IMR-90 (cell line): ENCODE measurements around the gene ZNRD2. TPM values are rescaled to one million over a fixed set of nuclear protein-coding genes. Genes with fewer than 3 reads are reported as not detected.

Experiments
- ATAC-seq: fragments of 200-7000 bp; cut with Tn5 transposase; 2 replicates; pipeline ENCODE4 v1.9.1; 2020; ENCODE audit warnings: low read depth, mild to moderate bottlenecking, moderate library complexity
- BruUV-seq: library from RNA; stranded (reverse); fragments of 400-500 nt; replicated peaks from 2 replicates; lab custom pipeline; 2021; lab: Mats Ljungman, UMichigan
- CTCF ChIA-PET: fragments of 300-600 bp; formaldehyde crosslinking; extraction: SDS; loops from one replicate; lab custom pipeline; 2021; ENCODE audit warnings: antibody characterized with exemption; lab: Yijun Ruan, JAX
- POLR2A ChIA-PET: fragments of 300-600 bp; sonication (Branson Sonifier 250); formaldehyde crosslinking; loops from one replicate; lab custom pipeline; 2022; ENCODE audit warnings: antibody characterized with exemption; ENCODE audit not compliant: unreplicated experiment; lab: Charles Lee
- DNase-seq: peaks from one replicate; pipeline ENCODE4 v3.0.0; 2013
- H2AFZ ChIP-seq: replicated peaks from 2 replicates; pipeline ENCODE3; 2013; ENCODE audit warnings: low read length, mild to moderate bottlenecking; ENCODE audit not compliant: poor library complexity
- H2AK5ac ChIP-seq: 2 replicates; pipeline ENCODE4 v1.6.1; 2013; ENCODE audit warnings: low read depth, low read length, inconsistent platforms
- H2AK9ac ChIP-seq: replicated peaks from 2 replicates; pipeline ENCODE3; 2013; ENCODE audit warnings: mild to moderate bottlenecking, low read depth, low read length, moderate library complexity; ENCODE audit not compliant: poor library complexity
- H2BK120ac ChIP-seq: 2 replicates; pipeline ENCODE4 v1.6.1; 2013; ENCODE audit warnings: low read depth, low read length, inconsistent platforms
- H2BK15ac ChIP-seq: 3 replicates; pipeline ENCODE4 v1.6.1; 2013; ENCODE audit warnings: low read depth, low read length, inconsistent platforms
- H2BK20ac ChIP-seq: 2 replicates; pipeline ENCODE4 v1.6.1; 2013; ENCODE audit warnings: low read depth, mild to moderate bottlenecking, inconsistent platforms, low read length, moderate library complexity
- H2BK5ac ChIP-seq: 2 replicates; pipeline ENCODE4 v1.6.1; 2013; ENCODE audit warnings: mild to moderate bottlenecking, low read depth, low read length, inconsistent platforms; ENCODE audit not compliant: poor library complexity, severe bottlenecking
- H3K14ac ChIP-seq: replicated peaks from 2 replicates; pipeline ENCODE4 v1.6.1; 2013; ENCODE audit warnings: low read depth, low read length, inconsistent platforms
- H3K18ac ChIP-seq: 2 replicates; pipeline ENCODE4 v1.6.1; 2013; ENCODE audit warnings: low read depth, low read length, control low read depth
- H3K23ac ChIP-seq: 2 replicates; pipeline ENCODE4 v1.6.1; 2013; ENCODE audit warnings: low read depth, low read length, inconsistent platforms
- H3K27ac ChIP-seq: 2 replicates; pipeline ENCODE4 v1.5.1; 2013; ENCODE audit warnings: mild to moderate bottlenecking, control low read depth, low read length; ENCODE audit not compliant: insufficient read depth
- H3K27me3 ChIP-seq: 2 replicates; pipeline ENCODE4 v1.6.1; 2013; ENCODE audit warnings: low read length; ENCODE audit not compliant: control insufficient read depth, insufficient read depth
- H3K36me3 ChIP-seq: 2 replicates; pipeline ENCODE4 v1.6.1; 2013; ENCODE audit warnings: low read length, mixed read lengths; ENCODE audit not compliant: control insufficient read depth, insufficient read depth
- H3K4ac ChIP-seq: 2 replicates; pipeline ENCODE4 v1.6.1; 2013; ENCODE audit warnings: low read depth, low read length, inconsistent platforms
- H3K4me1 ChIP-seq: 2 replicates; pipeline ENCODE4 v1.6.1; 2013; ENCODE audit warnings: low read length, mixed read lengths; ENCODE audit not compliant: control insufficient read depth, insufficient read depth
- H3K4me2 ChIP-seq: 2 replicates; pipeline ENCODE4 v1.6.1; 2013; ENCODE audit warnings: low read depth, mild to moderate bottlenecking, control low read depth, low read length, moderate library complexity
- H3K4me3 ChIP-seq: 2 replicates; pipeline ENCODE4 v1.5.1; 2013; ENCODE audit warnings: low read depth, mild to moderate bottlenecking, control low read depth, low read length, moderate library complexity; ENCODE audit not compliant: insufficient read depth
- H3K56ac ChIP-seq: 2 replicates; pipeline ENCODE4 v1.6.1; 2013; ENCODE audit warnings: low read length, inconsistent platforms; ENCODE audit not compliant: insufficient read depth; ENCODE audit errors: extremely low read depth
- H3K79me1 ChIP-seq, 2 experiments: 2 replicates each; pipeline ENCODE4 v1.6.1; 2013; ENCODE audit warnings: low read length in 2 of 2, inconsistent platforms in 1 of 2, low read depth in 1 of 2
- H3K9ac ChIP-seq: 2 replicates; pipeline ENCODE4 v1.6.1; 2013; ENCODE audit warnings: low read depth, low read length, control low read depth
- H3K9me1 ChIP-seq: 2 replicates; pipeline ENCODE4 v1.6.1; 2013; ENCODE audit warnings: low read length, inconsistent platforms; ENCODE audit not compliant: insufficient read depth
- H3K9me3 ChIP-seq: 2 replicates; pipeline ENCODE4 v1.6.1; 2013; ENCODE audit warnings: low read length; ENCODE audit not compliant: control insufficient read depth, insufficient read depth
- H4K20me1 ChIP-seq: 2 replicates; pipeline ENCODE4 v1.6.1; 2013; ENCODE audit warnings: low read length, inconsistent platforms; ENCODE audit not compliant: insufficient read depth
- H4K5ac ChIP-seq: 2 replicates; pipeline ENCODE4 v1.6.1; 2013; ENCODE audit warnings: mild to moderate bottlenecking, low read depth, low read length, control low read depth
- H4K8ac ChIP-seq, 2 experiments: 2 replicates each; pipeline ENCODE4 v1.6.1; 2013; ENCODE audit warnings: low read depth in 2 of 2, low read length in 2 of 2, control low read depth in 1 of 2, inconsistent platforms in 1 of 2
- H4K91ac ChIP-seq: 2 replicates; pipeline ENCODE4 v1.6.1; 2013; ENCODE audit warnings: low read depth, low read length, inconsistent platforms; ENCODE audit not compliant: insufficient read depth
- CEBPB ChIP-seq: IDR thresholded peaks from 2 replicates; pipeline ENCODE4 v1.6.1; 2012; ENCODE audit warnings: low read depth, low read length, improper control_type of control experiment
- RAD21 ChIP-seq: IDR thresholded peaks from 2 replicates; pipeline ENCODE4 v1.6.1; 2012; ENCODE audit warnings: low read length, improper control_type of control experiment
- RCOR1 ChIP-seq: IDR thresholded peaks from 2 replicates; pipeline ENCODE4 v1.6.1; 2012; ENCODE audit warnings: mild to moderate bottlenecking, low read length, improper control_type of control experiment; ENCODE audit not compliant: insufficient replicate concordance
- RFX5 ChIP-seq: IDR thresholded peaks from 2 replicates; pipeline ENCODE4 v1.8.0; 2012; ENCODE audit warnings: low read depth, mild to moderate bottlenecking, low read length, moderate library complexity
- WGBS, 2 experiments: methylation state at CpG; one replicate each; pipeline versions ENCODE4 v1.1.5 to v1.1.7; 2013; ENCODE audit warnings: missing lambda C conversion rate in 2 of 2; ENCODE audit not compliant: insufficient read length in 1 of 2; ENCODE audit errors: extremely low coverage in 2 of 2; 5-methylcytosine and 5-hydroxymethylcytosine counted together
- dilution Hi-C: fragments of 300-500 bp; cut with HindIII; formaldehyde crosslinking; loops from one replicate; pipeline ENCODE4 v1.14.3; 2018; ENCODE audit warnings: low sequenced_read_pairs; ENCODE audit not compliant: unreplicated experiment
- in situ Hi-C: fragments of 300-500 bp; cut with MboI; formaldehyde crosslinking; loops from 3 replicates; pipeline ENCODE4 v1.14.3; 2019; ENCODE audit warnings: low sequenced_read_pairs, inconsistent platforms, mixed read lengths
- intact Hi-C: fragments of 100-400 bp; cut with micrococcal nuclease; formaldehyde crosslinking; loops from 2 replicates; pipeline ENCODE4 v1.10.0; 2022
- polyA plus RNA-seq, 3 experiments: library from polyadenylated mRNA; depleted of rRNA; stranded (reverse); fragments of >200 nt; gene quantifications; 2 replicates each; pipeline ENCODE4 v1.2.3, GENCODE V29; 2012; ENCODE audit warnings: low replicate concordance in 1 of 3
- total RNA-seq: library from RNA; depleted of rRNA; stranded (reverse); fragments of >200 nt; gene quantifications from 2 replicates; pipeline ENCODE4 v1.2.3, GENCODE V29; 2012

Gene ZNRD2
- total and polyA plus RNA-seq, 2 of the 4 experiments (the other 2 are of a cell fraction): 75.6 to 90.3 TPM

- CTCF ChIA-PET: no interaction called here
These were observed 40.1 kb downstream of the ZNRD2 start for GRCh38 chr11:65610404-65610803.

More at GRCh38 chr11:65610404-65610803, 40.1 kb downstream of the ZNRD2 start:
- intact Hi-C loops (no loop called here), in situ Hi-C loops (no loop called here), dilution Hi-C loops (no loop called here)
- Histone ChIP-seq H2AK5ac (no peak overlapping the region), H3K27me3 (no peaks in the 10 kb centered on the region), H3K4ac (no peak overlapping the region), H3K4me3 (no peak overlapping the region), H2BK120ac (no peak overlapping the region), H2AK9ac (no peak overlapping the region), H2BK20ac (no peak overlapping the region), H3K36me3 (peaks cover 18% of the 10 kb centered on the region), H2AFZ (no peak overlapping the region), H4K5ac (no peak overlapping the region), H3K79me1 (peaks cover 13 to 78% of the 10 kb centered on the region in 2 experiments), H4K8ac (no peak overlapping the region), H3K14ac (no peak overlapping the region), H3K4me2 (no peak overlapping the region), H2BK15ac (no peak overlapping the region), H3K56ac (no peak overlapping the region), H3K9me1 (0 out of 2 replicates have a peak, but pooled peaks cover 14% of the 10 kb centered on the region), H3K23ac (no peak overlapping the region), H3K18ac (no peak overlapping the region), H2BK5ac (no peak overlapping the region), H3K9ac (no peak overlapping the region), H4K20me1 (peaks cover 35% of the 10 kb centered on the region), H4K91ac (no peak overlapping the region), H3K4me1 (peaks cover 21% of the 10 kb centered on the region), H3K27ac (no peak overlapping the region), H3K9me3 (no peaks in the 10 kb centered on the region)
- POLR2A ChIA-PET: no interaction called here
- no TSS peak for BruUV-seq
- ATAC-seq (no peak), DNase-seq (no peak)
- TF ChIP-seq RCOR1 (no peak), RAD21 (no peak), CEBPB (no peak), RFX5 (no peak)
- no CpG with 5 or more reads among the region's 6 CpGs for WGBS, 2 experiments
